ENCODE data around the gene ZEB2. TPM values are rescaled to one million over a fixed set of nuclear protein-coding genes. Genes with fewer than 3 reads are reported as not detected.

Gene ZEB2
- total and polyA plus RNA-seq, 10 of the 15 experiments (the other 5 are each of a cell fraction or from before 2014, with no cell fraction given): 0.14 to 3.2 (median 0.84) TPM

GRCh38 chr2:144518748-144519596 is 947 bp downstream of the ZEB2 start (continued):
- TF ChIP-seq ZBTB4 (CRISPR knock-in tag; IDR thresholded peaks at IDR 0.05): no peak
- TF ChIP-seq HDAC6 (IDR thresholded peaks at IDR 0.05; ENCODE audit: unreplicated experiment): no peak
- no peak for TF ChIP-seq ATF3 (IDR thresholded peaks at IDR 0.05; ENCODE audit: borderline replicate concordance, extremely low read depth, low read depth, low read length)
- TF ChIP-seq SMARCA5 (IDR thresholded peaks at IDR 0.05): no peak
- no peak for TF ChIP-seq CTCF (IDR thresholded peaks at IDR 0.05 in 2 of 3, conservative IDR thresholded peaks at IDR 0.05 in 1 of 3; ENCODE audit: control insufficient read depth in 2 of 3, extremely low read depth in 1 of 3, insufficient read depth in 1 of 3, low read depth in 3 of 3, low read length in 3 of 3)
- TF ChIP-seq IRF3 (IDR thresholded peaks at IDR 0.05): no peak
- no peak for TF ChIP-seq RBBP5 (conservative IDR thresholded peaks at IDR 0.05)
- no peak for TF ChIP-seq EED (IDR thresholded peaks at IDR 0.05; ENCODE audit: low read depth)
- TF ChIP-seq RCOR1 (conservative IDR thresholded peaks at IDR 0.05; ENCODE audit: low read depth, low read length): no peak; the same call in 1 of the 2 replicates
- TF ChIP-seq CREM (IDR thresholded peaks at IDR 0.05; ENCODE audit: low read depth): no peak; the same call in 1 of the 2 replicates
- TF ChIP-seq ZBTB33 (IDR thresholded peaks at IDR 0.05): no peak
- no peak for TF ChIP-seq EGR1 (IDR thresholded peaks at IDR 0.05; ENCODE audit: borderline replicate concordance in 1 of 2, low read depth in 2 of 2, low read length in 2 of 2)
- TF ChIP-seq CHD4 (IDR thresholded peaks at IDR 0.05): no peak
- no peak for TF ChIP-seq BCL3 (IDR thresholded peaks at IDR 0.05; ENCODE audit: borderline replicate concordance, insufficient read depth, low read depth, low read length, poor library complexity, severe bottlenecking)
- no peak for TF ChIP-seq TARDBP (IDR thresholded peaks at IDR 0.05; ENCODE audit: borderline replicate concordance)
- no peak for TF ChIP-seq IRF4 (IDR thresholded peaks at IDR 0.05; ENCODE audit: low read depth, low read length)
- no peak for TF ChIP-seq ZBED1 (IDR thresholded peaks at IDR 0.05; ENCODE audit: borderline replicate concordance)
- TF ChIP-seq MYC (IDR thresholded peaks at IDR 0.05; ENCODE audit: insufficient read depth, insufficient read length, insufficient replicate concordance, low read length, severe bottlenecking): no peak
- no peak for TF ChIP-seq TCF7 (IDR thresholded peaks at IDR 0.05; ENCODE audit: borderline replicate concordance)

All from GM12878 (cell line).